T-helper 2 cell treated with Interferon-gamma antibody and Interleukin-4, amounts not matched to agents 5 μg/mL and 100 μg/mL, for 36 hours (primary cell): Measurements from ENCODE around the gene PAPOLG.
A peak's percentile ranks its signal among the peaks of the same experiment; 100 is the strongest.
"Not testable (repeated sequence)": the region's sequence is repeated elsewhere in the genome, so short reads cannot be mapped to it uniquely, and the experiment has no call there.

Experiments
- DNase-seq: peaks from one replicate; pipeline ENCODE4 v3.0.0; 2021; ENCODE audit warnings: low spot score
- H3K27ac Mint-ChIP-seq: one replicate; pipeline ENCODE4 v1.8.0; 2021; ENCODE audit warnings: mild to moderate bottlenecking, mixed read lengths
- H3K27me3 Mint-ChIP-seq: one replicate; pipeline ENCODE4 v1.8.0; 2021; ENCODE audit warnings: low read depth, mixed read lengths
- H3K36me3 Mint-ChIP-seq: one replicate; pipeline ENCODE4 v1.8.0; 2021; ENCODE audit warnings: low read depth, mixed read lengths
- H3K4me1 Mint-ChIP-seq: one replicate; pipeline ENCODE4 v1.8.0; 2021; ENCODE audit warnings: low read depth, mixed read lengths
- H3K4me3 Mint-ChIP-seq: one replicate; pipeline ENCODE4 v1.8.0; 2022; ENCODE audit warnings: mild to moderate bottlenecking, moderate library complexity, mixed read lengths
- H3K9me3 Mint-ChIP-seq: one replicate; pipeline ENCODE4 v1.8.0; 2021; ENCODE audit warnings: mixed read lengths

Gene PAPOLG

GRCh38 chr2:60796573-60797509 is 40.8 kb downstream of the PAPOLG start:
- Mint-ChIP-seq H3K9me3 (no peaks in the 10 kb centered on the region), H3K4me3 (peak overlapping the region; percentile 20)

GRCh38 chr2:60804473-60804872 is 48.4 kb downstream of the PAPOLG start:
- Mint-ChIP-seq H3K27ac (no peak overlapping the region), H3K4me3 (no peak overlapping the region), H3K27me3 (no peaks in the 10 kb centered on the region), H3K9me3 (no peaks in the 10 kb centered on the region), H3K36me3 (peaks cover 15% of the 10 kb centered on the region), H3K4me1 (peaks cover 23% of the 10 kb centered on the region)
- no peak for DNase-seq

More at GRCh38 chr2:60796573-60797509, 40.8 kb downstream of the PAPOLG start:
- peak overlapping the region; percentile 50 for H3K27ac Mint-ChIP-seq
- no peaks in the 10 kb centered on the region for H3K27me3 Mint-ChIP-seq
- H3K4me1 Mint-ChIP-seq: peaks cover 10% of the 10 kb centered on the region
- peaks cover 47% of the 10 kb centered on the region for H3K36me3 Mint-ChIP-seq
- no peak for DNase-seq

- peak overlapping the region; percentile 60 for H3K4me3 Mint-ChIP-seq
- H3K9me3 Mint-ChIP-seq: no peaks in the 10 kb centered on the region
- peaks cover 25% of the 10 kb centered on the region for H3K4me1 Mint-ChIP-seq
These were observed 50.5 kb downstream of the PAPOLG start for GRCh38 chr2:60806595-60806987.

GRCh38 chr2:60806988-60807681 is 51.1 kb downstream of the PAPOLG start:
- DNase-seq: peak; percentile 74
- Mint-ChIP-seq H3K4me3 (peak overlapping the region; percentile 60), H3K36me3 (peaks cover 5% of the 10 kb centered on the region), H3K27me3 (no peaks in the 10 kb centered on the region), H3K4me1 (peaks cover 25% of the 10 kb centered on the region), H3K9me3 (no peaks in the 10 kb centered on the region), H3K27ac (peak overlapping the region; percentile 83)

More at GRCh38 chr2:60806595-60806987, 50.5 kb downstream of the PAPOLG start:
- no peak for DNase-seq
- no peaks in the 10 kb centered on the region for H3K27me3 Mint-ChIP-seq
- H3K36me3 Mint-ChIP-seq: peaks cover 8% of the 10 kb centered on the region
- H3K27ac Mint-ChIP-seq: peak overlapping the region; percentile 83

GRCh38 chr2:60808330-60808801 is 52.3 kb downstream of the PAPOLG start:
- Mint-ChIP-seq H3K27me3 (no peaks in the 10 kb centered on the region), H3K9me3 (no peaks in the 10 kb centered on the region), H3K4me1 (peaks cover 25% of the 10 kb centered on the region), H3K36me3 (peaks cover 5% of the 10 kb centered on the region), H3K27ac (no peak overlapping the region), H3K4me3 (no peak overlapping the region)
- no peak for DNase-seq

- Mint-ChIP-seq H3K4me1 (peaks cover 16% of the 10 kb centered on the region), H3K4me3 (no peak overlapping the region), H3K9me3 (no peaks in the 10 kb centered on the region), H3K27me3 (no peaks in the 10 kb centered on the region), H3K27ac (no peak overlapping the region), H3K36me3 (no peaks in the 10 kb centered on the region)
- DNase-seq: no peak
These were observed 55.7 kb downstream of the PAPOLG start for GRCh38 chr2:60811491-60812375.

GRCh38 chr2:60817191-60817590 is 61.1 kb downstream of the PAPOLG start:
- H3K4me1 Mint-ChIP-seq: peaks cover 20% of the 10 kb centered on the region
- not testable (repeated sequence) for H3K27me3 Mint-ChIP-seq, H3K27ac Mint-ChIP-seq, H3K36me3 Mint-ChIP-seq, H3K9me3 Mint-ChIP-seq, H3K4me3 Mint-ChIP-seq, DNase-seq

- Mint-ChIP-seq H3K36me3 (peaks cover 2% of the 10 kb centered on the region), H3K27me3 (no peaks in the 10 kb centered on the region), H3K4me3 (no peak overlapping the region), H3K9me3 (peaks cover 7% of the 10 kb centered on the region), H3K27ac (peak overlapping the region; percentile 68), H3K4me1 (peaks cover 20% of the 10 kb centered on the region)
- DNase-seq: peak; percentile 59
These were observed 62.2 kb downstream of the PAPOLG start for GRCh38 chr2:60818272-60818671.

GRCh38 chr2:60819155-60819862 is 63.2 kb downstream of the PAPOLG start:
- peak overlapping the region; percentile 62 for H3K4me3 Mint-ChIP-seq
- DNase-seq: peak; percentile 81
- H3K27me3 Mint-ChIP-seq: no peaks in the 10 kb centered on the region
- peaks cover 2% of the 10 kb centered on the region for H3K36me3 Mint-ChIP-seq
- H3K27ac Mint-ChIP-seq: peak overlapping the region; percentile 91
- H3K4me1 Mint-ChIP-seq: peaks cover 20% of the 10 kb centered on the region
- H3K9me3 Mint-ChIP-seq: peaks cover 7% of the 10 kb centered on the region

- Mint-ChIP-seq H3K4me3 (peak overlapping the region; percentile 62), H3K27me3 (no peaks in the 10 kb centered on the region), H3K36me3 (peaks cover 2% of the 10 kb centered on the region), H3K9me3 (peaks cover 7% of the 10 kb centered on the region), H3K4me1 (peaks cover 20% of the 10 kb centered on the region), H3K27ac (peak overlapping the region; percentile 91)
- DNase-seq: no peak
These were observed 63.9 kb downstream of the PAPOLG start for GRCh38 chr2:60819936-60820335.

GRCh38 chr2:60820416-60821132 is 64.5 kb downstream of the PAPOLG start:
- Mint-ChIP-seq H3K4me3 (no peak overlapping the region), H3K4me1 (peaks cover 20% of the 10 kb centered on the region), H3K27ac (peak overlapping the region; percentile 55), H3K9me3 (peaks cover 7% of the 10 kb centered on the region), H3K36me3 (peaks cover 2% of the 10 kb centered on the region), H3K27me3 (no peaks in the 10 kb centered on the region)
- DNase-seq: no peak

- Mint-ChIP-seq H3K27me3 (no peaks in the 10 kb centered on the region), H3K9me3 (peaks cover 7% of the 10 kb centered on the region), H3K4me3 (no peak overlapping the region), H3K27ac (no peak overlapping the region), H3K36me3 (peaks cover 2% of the 10 kb centered on the region), H3K4me1 (peaks cover 20% of the 10 kb centered on the region)
- DNase-seq: no peak
These were observed 65.0 kb downstream of the PAPOLG start for GRCh38 chr2:60821133-60821469.
